MM.1S (cell line): ENCODE data around the gene SDSL.

ENCODE experiments used
- DNase-seq: peaks from one replicate; pipeline ENCODE4 v3.0.0-alpha.2; 2015
- H2AFZ ChIP-seq: fragments of 300-600 bp; sonication (generic); 2 replicates; pipeline ENCODE4 v1.6.0; 2016; ENCODE audit warnings: antibody characterized with exemption, low read length
- H3F3A ChIP-seq: fragments of 300-600 bp; sonication (generic); 2 replicates; pipeline ENCODE4 v1.6.1; 2016; ENCODE audit warnings: mild to moderate bottlenecking, antibody characterized with exemption, low read length, moderate library complexity, mixed read lengths; ENCODE audit not compliant: insufficient read depth
- H3K27ac ChIP-seq: fragments of 300-600 bp; sonication (generic); 2 replicates; pipeline ENCODE4 v1.5.1; 2016; ENCODE audit warnings: mild to moderate bottlenecking, low read length
- H3K27me3 ChIP-seq: fragments of 300-600 bp; sonication (generic); replicated peaks from 2 replicates; pipeline ENCODE4 v1.6.0; 2016; ENCODE audit warnings: low read length; ENCODE audit not compliant: insufficient read depth
- H3K36me3 ChIP-seq: fragments of 300-600 bp; sonication (generic); replicated peaks from 2 replicates; pipeline ENCODE4 v1.6.1; 2016; ENCODE audit warnings: mild to moderate bottlenecking, low read length, mixed read lengths; ENCODE audit not compliant: insufficient read depth
- H3K4me1 ChIP-seq: fragments of 300-600 bp; sonication (generic); 2 replicates; pipeline ENCODE4 v1.6.1; 2016; ENCODE audit warnings: low read length, mixed read lengths
- H3K4me2 ChIP-seq: fragments of 300-600 bp; sonication (generic); 2 replicates; pipeline ENCODE4 v1.6.0; 2016; ENCODE audit warnings: low read depth, low read length
- H3K4me3 ChIP-seq: fragments of 300-600 bp; sonication (generic); 2 replicates; pipeline ENCODE4 v1.5.1; 2016; ENCODE audit warnings: low read length, mixed read lengths
- H3K79me2 ChIP-seq: fragments of 300-600 bp; sonication (generic); 2 replicates; pipeline ENCODE4 v1.6.1; 2016; ENCODE audit warnings: mixed run types, low read length, mixed read lengths
- H3K9ac ChIP-seq: fragments of 300-600 bp; sonication (generic); 2 replicates; pipeline ENCODE4 v1.6.1; 2016; ENCODE audit warnings: low read length, mixed read lengths
- H3K9me2 ChIP-seq: fragments of 300-600 bp; sonication (generic); replicated peaks from 2 replicates; pipeline ENCODE4 v1.6.1; 2016; ENCODE audit warnings: mild to moderate bottlenecking, low read length, mixed read lengths; ENCODE audit not compliant: insufficient read depth
- H3K9me3 ChIP-seq: fragments of 300-600 bp; sonication (generic); replicated peaks from 2 replicates; pipeline ENCODE4 v1.6.1; 2016; ENCODE audit warnings: mild to moderate bottlenecking, low read length, mixed read lengths; ENCODE audit not compliant: insufficient read depth
- H4K20me1 ChIP-seq: fragments of 300-600 bp; sonication (generic); 2 replicates; pipeline ENCODE4 v1.6.1; 2016; ENCODE audit warnings: mild to moderate bottlenecking, low read length, moderate library complexity, mixed read lengths; ENCODE audit not compliant: insufficient read depth
- CTCF ChIP-seq: fragments of 300-600 bp; sonication (generic); IDR thresholded peaks from 2 replicates; pipeline ENCODE4 v1.5.1; 2016; ENCODE audit warnings: antibody characterized with exemption, low read length, mixed read lengths
- EZH2 ChIP-seq: fragments of 300-600 bp; sonication (generic); optimal IDR thresholded peaks from 2 replicates; pipeline ENCODE3; 2017; ENCODE audit warnings: low read depth, mild to moderate bottlenecking, antibody characterized with exemption, low read length, mixed read lengths
- EZH2phosphoT487 ChIP-seq: fragments of 300-600 bp; sonication (generic); IDR thresholded peaks from 2 replicates; pipeline ENCODE4 v1.6.1; 2018; ENCODE audit warnings: antibody characterized with exemption, low read length

Gene SDSL

GRCh38 chr12:113435367-113435766 lies 13.2 kb downstream of the SDSL start:
- no peaks in the 10 kb centered on the region for H3F3A ChIP-seq
- H3K4me2 ChIP-seq, result no peak overlapping the region
- no peaks in the 10 kb centered on the region for H4K20me1 ChIP-seq
- H3K27me3 ChIP-seq, result no peaks in the 10 kb centered on the region; the same call in 1 of the 2 replicates
- no peak overlapping the region for H2AFZ ChIP-seq
- DNase-seq, result no peak
- H3K9ac ChIP-seq, result no peak overlapping the region
- H3K4me1 ChIP-seq, result no peaks in the 10 kb centered on the region
- H3K79me2 ChIP-seq, result no peaks in the 10 kb centered on the region
- TF ChIP-seq CTCF (no peak), EZH2 (no peak), EZH2phosphoT487 (no peak)
- H3K9me2 ChIP-seq, result no peaks in the 10 kb centered on the region
- H3K9me3 ChIP-seq, result no peaks in the 10 kb centered on the region
- no peak overlapping the region for H3K27ac ChIP-seq
- no peak overlapping the region for H3K4me3 ChIP-seq
- no peaks in the 10 kb centered on the region for H3K36me3 ChIP-seq

- Histone ChIP-seq H3K4me3 (no peak overlapping the region), H3K4me2 (no peak overlapping the region), H3K27ac (no peak overlapping the region), H3F3A (no peaks in the 10 kb centered on the region), H4K20me1 (no peaks in the 10 kb centered on the region), H3K9ac (no peak overlapping the region), H3K9me2 (no peaks in the 10 kb centered on the region), H3K27me3 (no peaks in the 10 kb centered on the region; the same call in 1 of the 2 replicates), H3K9me3 (no peaks in the 10 kb centered on the region), H3K36me3 (no peaks in the 10 kb centered on the region), H3K4me1 (no peaks in the 10 kb centered on the region), H2AFZ (no peak overlapping the region), H3K79me2 (no peaks in the 10 kb centered on the region)
- TF ChIP-seq EZH2, result no peak
- TF ChIP-seq CTCF, result no peak
- no peak for DNase-seq
Measured at GRCh38 chr12:113436586-113436985, 14.4 kb downstream of the SDSL start.

GRCh38 chr12:113436993-113437728 lies 15.0 kb downstream of the SDSL start:
- H4K20me1 ChIP-seq, result no peaks in the 10 kb centered on the region
- no peaks in the 10 kb centered on the region; the same call in 1 of the 2 replicates for H3K27me3 ChIP-seq
- H3K4me1 ChIP-seq, result no peaks in the 10 kb centered on the region
- no peak overlapping the region for H3K4me2 ChIP-seq
- H3K27ac ChIP-seq, result no peak overlapping the region
- H3K36me3 ChIP-seq, result no peaks in the 10 kb centered on the region
- no peaks in the 10 kb centered on the region for H3F3A ChIP-seq
- no peak overlapping the region for H2AFZ ChIP-seq
- no peak overlapping the region for H3K4me3 ChIP-seq
- H3K79me2 ChIP-seq, result no peaks in the 10 kb centered on the region
- no peaks in the 10 kb centered on the region for H3K9me3 ChIP-seq
- H3K9ac ChIP-seq, result no peak overlapping the region
- no peaks in the 10 kb centered on the region for H3K9me2 ChIP-seq
- TF ChIP-seq EZH2, result no peak
- TF ChIP-seq CTCF, result no peak
- DNase-seq, result no peak
